ENCODE results near the gene NDUFV2. TPM values are rescaled to one million over a fixed set of nuclear protein-coding genes. Genes with fewer than 3 reads are reported as not detected.

The NDUFV2 gene
- total RNA-seq, 1 experiment from 2014 or later, result 194 TPM

DNA sequence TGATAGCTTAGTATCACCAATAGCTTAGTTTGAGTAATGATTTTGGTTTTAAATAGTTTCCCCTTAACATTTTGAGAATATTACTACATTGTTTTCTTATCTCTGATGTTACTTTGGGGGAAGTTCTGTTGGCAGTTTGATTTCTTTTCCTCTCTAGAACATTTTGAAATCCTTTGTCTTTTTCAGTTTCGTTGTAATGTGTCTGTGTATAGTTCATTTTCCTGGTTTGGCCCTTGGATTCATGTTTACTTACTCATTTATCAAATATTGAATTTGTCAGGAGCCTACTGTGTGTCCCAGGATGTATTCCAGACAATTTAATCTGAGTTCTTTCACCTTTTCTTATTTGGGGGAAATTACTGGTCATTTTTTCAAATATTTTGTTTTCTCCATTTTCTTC is 50.8 kb downstream of the NDUFV2 start:
- H3K79me2 ChIP-seq (ENCODE audit: insufficient read depth, low read length), result peaks cover 71% of the 10 kb centered on the region
- H4K20me1 ChIP-seq (ENCODE audit: insufficient read depth), result no peaks in the 10 kb centered on the region
- H3K4me1 ChIP-seq (ENCODE audit: control insufficient read depth in 1 of 2, insufficient read depth in 2 of 2, low read length in 2 of 2), result no peaks in the 10 kb centered on the region
- ATAC-seq (no peak), DNase-seq (ENCODE audit: low read depth, low spot score) (no peak)
- intact Hi-C loops (cut with micrococcal nuclease), result no loop called here
- POLR2A ChIA-PET, result no interaction called here
- RAD21 ChIA-PET (ENCODE audit: low non-redundant PET in 1 of 2, low total read pairs in 2 of 2, uncharacterized antibody in 2 of 2, unreplicated experiment in 2 of 2), result no interaction called here
- TF ChIP-seq CEBPB (IDR thresholded peaks at IDR 0.05; ENCODE audit: low read depth), result no peak
- TF ChIP-seq FOSL1 (IDR thresholded peaks at IDR 0.05; ENCODE audit: low read depth), result no peak
- no peak for TF ChIP-seq REST (IDR thresholded peaks at IDR 0.05; ENCODE audit: low read depth)
- TF ChIP-seq SRF (IDR thresholded peaks at IDR 0.05; ENCODE audit: low read depth), result no peak
- TF ChIP-seq ELF1 (IDR thresholded peaks at IDR 0.05; ENCODE audit: borderline replicate concordance, low read depth), result no peak
- no peak for TF ChIP-seq POLR2A (IDR thresholded peaks at IDR 0.05; ENCODE audit: borderline replicate concordance, extremely low read depth, insufficient read depth, insufficient read length)
- no peak for TF ChIP-seq TCF7L2 (IDR thresholded peaks at IDR 0.05; ENCODE audit: borderline replicate concordance, extremely low read depth, insufficient read depth, insufficient read length)
- no peak for TF ChIP-seq CBX3 (IDR thresholded peaks at IDR 0.05; ENCODE audit: low read depth)
- no peak for TF ChIP-seq POLR2AphosphoS5 (IDR thresholded peaks at IDR 0.05; ENCODE audit: low read depth, low read length)
- TF ChIP-seq EZH2 (IDR thresholded peaks at IDR 0.05), result no peak
- H3K27ac ChIP-seq (ENCODE audit: low read depth, low read length), result no peak overlapping the region
- no peaks in the 10 kb centered on the region for H3K9me3 ChIP-seq (ENCODE audit: control insufficient read depth in 1 of 2, insufficient read depth in 1 of 2, low read depth in 1 of 2, low read length in 2 of 2)
- CTCF ChIA-PET, result no interaction called here
- BruUV-seq (replicated peaks), result no TSS peak
- no peak overlapping the region for H3K4me3 ChIP-seq (replicated peaks in 1 of 2; ENCODE audit: low read depth in 1 of 2, low read length in 2 of 2)
- no peaks in the 10 kb centered on the region for H3K36me3 ChIP-seq (ENCODE audit: control insufficient read depth in 1 of 2, insufficient read depth in 2 of 2, low read length in 2 of 2)
- H2AFZ ChIP-seq (ENCODE audit: low read depth, low read length, poor library complexity, severe bottlenecking), result no peak overlapping the region
- H3K9me2 ChIP-seq (ENCODE audit: insufficient read depth), result no peaks in the 10 kb centered on the region
- no peaks in the 10 kb centered on the region for H3K27me3 ChIP-seq (ENCODE audit: insufficient read depth, low read length)
- H3K4me2 ChIP-seq (ENCODE audit: low read length), result no peak overlapping the region
- no peak overlapping the region for H3K9ac ChIP-seq (ENCODE audit: low read length)
